CD4-positive, alpha-beta T cell treated with Interleukin-12 subunit alpha and Interleukin-12 subunit beta, for 1 hour (primary cell): ENCODE data around the gene TMEM258.

Experiments used
- DNase-seq: peaks from one replicate; pipeline ENCODE4 v3.0.0-alpha.2; 2020

Gene TMEM258

DNA sequence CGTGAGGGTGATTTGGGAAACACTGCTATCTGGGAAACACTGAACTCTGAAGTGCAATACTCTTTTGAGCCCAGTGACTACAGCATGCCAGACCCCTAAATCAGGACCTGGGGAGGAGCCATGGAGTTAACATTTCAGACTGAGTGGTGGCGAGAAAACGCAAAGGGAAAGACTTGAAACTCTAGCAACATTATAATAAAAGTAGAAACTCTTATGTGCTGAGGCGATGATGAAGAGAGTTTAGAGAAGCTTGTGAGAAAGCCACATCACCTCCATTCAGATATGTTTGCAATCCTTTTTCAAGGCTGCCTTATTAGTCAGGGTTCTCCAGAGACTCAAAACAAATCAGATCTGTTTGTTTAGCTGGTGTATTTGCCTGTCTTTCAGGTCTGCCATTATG lies 2.2 kb upstream of the TMEM258 start:
- DNase-seq, result no peak

DNA sequence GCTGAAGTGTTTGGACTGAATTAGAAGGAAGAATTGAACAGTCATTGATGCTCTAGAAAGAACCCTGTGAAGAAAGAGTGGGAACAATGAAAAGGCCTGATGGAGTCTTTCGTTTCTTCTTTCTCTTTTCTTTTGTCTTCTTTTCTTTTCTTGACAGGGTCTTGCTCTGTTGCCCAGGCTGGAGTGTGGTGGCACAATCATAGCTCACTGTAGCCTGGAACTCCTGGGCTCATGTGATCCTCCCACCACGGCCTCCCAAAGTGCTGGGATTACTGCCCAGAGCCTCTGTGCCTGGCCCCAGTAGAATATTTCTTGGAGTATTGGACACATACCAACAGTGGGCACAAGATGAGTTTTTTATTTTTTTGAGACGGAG lies 1.4 kb upstream of the TMEM258 start:
- no peak for DNase-seq

DNA sequence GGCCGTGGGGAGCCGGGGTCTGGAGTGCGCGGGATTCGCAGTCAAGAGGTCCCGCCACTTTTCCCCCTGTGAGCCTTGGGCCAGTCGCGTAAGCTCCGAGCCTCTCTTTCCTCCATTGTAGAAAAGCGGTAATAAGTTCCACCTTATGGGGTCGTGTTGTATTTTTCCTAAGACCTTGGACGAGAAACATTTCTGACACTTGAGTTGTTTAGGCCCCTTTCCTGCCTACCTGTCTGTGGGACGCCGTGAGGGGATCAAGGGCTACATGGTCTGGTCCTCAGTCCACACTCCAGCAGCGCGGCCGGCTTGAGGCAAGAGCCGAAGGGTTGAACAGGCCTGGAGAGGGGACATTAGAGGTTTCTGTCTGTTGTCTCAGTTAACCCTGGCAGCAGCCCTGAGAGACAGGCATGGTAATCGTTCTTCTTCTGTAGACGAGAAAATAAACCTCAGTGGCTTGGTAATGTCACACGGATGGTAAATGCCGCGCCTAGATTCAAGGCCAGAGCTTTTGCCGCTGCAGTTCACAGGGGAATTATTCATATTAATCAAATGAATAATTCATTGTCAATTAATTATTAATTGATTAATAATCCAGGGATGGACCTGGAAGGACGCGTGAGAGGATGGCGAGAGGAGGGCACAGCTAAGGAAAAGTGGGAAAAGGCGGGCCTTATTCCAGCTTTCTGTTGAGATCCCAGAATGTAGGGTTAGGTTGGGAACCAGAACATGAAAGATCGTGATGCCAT lies 857 bp upstream of the TMEM258 start:
- DNase-seq, result no peak

DNA sequence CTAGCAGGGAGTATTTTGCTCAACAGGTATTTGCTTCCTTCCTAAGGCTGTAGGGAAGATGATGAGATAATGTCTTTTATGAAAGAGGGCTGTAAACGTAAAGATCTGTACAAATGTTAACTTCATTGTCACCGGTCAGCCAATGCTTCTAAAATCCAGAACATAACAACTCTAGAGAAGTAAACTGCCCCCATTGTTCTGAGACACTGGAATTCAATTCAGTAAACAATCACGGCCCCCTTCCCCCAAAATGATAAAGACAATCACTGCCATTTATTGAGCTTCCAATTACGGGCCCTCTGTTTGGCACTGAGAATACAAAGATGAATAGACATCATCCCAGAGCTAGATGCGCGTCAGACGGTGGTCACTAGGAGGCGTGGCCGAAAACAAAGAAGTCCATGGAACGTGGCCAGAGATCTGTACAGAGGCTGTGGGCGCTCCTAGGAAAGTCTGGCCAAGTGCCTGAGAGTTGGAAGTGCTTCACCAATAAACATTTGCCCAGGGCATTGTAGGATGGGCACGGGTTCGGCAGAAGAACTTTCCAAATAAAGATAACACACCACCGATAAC lies 576 bp downstream of the TMEM258 start:
- DNase-seq, result peak; percentile 53

DNA sequence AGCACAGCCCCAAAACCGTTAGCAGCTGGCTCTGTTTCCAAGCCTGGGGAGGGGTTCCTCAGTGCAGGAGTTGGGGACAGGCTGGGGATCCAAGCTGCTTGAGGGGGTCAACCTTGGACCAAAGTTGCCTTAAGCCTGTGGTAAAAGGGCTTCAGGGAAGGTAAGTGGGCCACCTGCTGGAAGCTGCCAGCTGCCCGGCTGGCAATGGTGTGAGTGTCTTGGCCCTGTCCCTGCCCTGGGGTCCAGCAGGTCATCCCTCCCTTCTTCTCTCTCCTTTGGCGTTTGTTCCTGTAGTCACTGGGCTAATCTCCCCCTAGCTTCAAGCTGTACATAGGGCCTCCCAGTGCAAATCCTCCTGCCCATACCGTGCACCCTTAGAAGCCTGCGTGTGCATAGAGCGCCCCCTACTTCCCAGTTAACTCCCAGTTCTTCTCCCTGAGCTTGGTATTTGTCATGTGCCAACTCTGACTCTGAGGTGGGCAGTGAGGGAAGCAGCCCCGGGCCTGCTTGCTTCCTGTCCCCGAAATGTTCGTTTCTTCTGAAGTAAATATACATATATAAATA lies 4.4 kb downstream of the TMEM258 start:
- DNase-seq, result peak; percentile 21

DNA sequence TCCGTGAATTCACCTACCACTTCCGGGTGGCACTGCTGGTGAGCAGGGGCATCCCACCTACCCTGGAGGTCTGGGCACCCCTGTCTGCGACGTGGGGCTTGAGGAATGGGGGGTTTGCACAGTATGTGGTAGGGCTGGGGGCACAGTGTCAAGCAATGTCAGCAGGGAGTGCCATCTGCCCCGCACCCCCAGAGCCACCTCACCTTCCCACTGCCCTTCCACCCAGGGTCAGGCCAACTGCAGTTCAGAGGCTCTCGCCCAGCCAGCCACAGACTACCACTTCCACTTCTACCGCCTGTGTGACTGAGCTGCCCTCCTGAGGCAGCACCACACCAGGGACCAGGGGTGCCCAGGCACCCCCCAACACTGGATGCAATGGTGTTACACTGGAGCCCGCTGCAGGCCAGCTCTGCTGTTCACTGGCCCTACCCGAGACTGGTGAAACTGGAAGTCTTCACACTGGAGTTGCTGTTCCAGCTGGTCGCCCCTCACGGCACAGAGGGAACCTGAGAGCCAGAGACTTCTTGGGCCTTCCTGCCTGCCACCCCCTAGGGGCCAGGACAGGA lies 6.5 kb downstream of the TMEM258 start:
- no peak for DNase-seq

DNA sequence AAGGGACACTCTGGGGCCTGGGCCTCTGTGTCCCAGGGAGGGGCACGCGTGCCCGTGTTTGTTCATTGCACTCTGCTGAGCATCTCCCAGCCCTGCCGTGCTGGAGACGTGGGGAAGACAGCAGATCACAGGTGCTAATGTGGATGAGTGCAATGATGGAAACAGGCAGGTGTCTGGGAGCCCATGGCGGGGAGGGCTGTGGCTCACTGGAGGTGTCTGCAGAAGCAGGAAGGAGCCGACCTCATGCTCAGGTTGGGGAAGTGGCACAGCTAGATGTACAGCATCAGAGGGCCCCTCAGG lies 7.9 kb downstream of the TMEM258 start:
- DNase-seq, result no peak

DNA sequence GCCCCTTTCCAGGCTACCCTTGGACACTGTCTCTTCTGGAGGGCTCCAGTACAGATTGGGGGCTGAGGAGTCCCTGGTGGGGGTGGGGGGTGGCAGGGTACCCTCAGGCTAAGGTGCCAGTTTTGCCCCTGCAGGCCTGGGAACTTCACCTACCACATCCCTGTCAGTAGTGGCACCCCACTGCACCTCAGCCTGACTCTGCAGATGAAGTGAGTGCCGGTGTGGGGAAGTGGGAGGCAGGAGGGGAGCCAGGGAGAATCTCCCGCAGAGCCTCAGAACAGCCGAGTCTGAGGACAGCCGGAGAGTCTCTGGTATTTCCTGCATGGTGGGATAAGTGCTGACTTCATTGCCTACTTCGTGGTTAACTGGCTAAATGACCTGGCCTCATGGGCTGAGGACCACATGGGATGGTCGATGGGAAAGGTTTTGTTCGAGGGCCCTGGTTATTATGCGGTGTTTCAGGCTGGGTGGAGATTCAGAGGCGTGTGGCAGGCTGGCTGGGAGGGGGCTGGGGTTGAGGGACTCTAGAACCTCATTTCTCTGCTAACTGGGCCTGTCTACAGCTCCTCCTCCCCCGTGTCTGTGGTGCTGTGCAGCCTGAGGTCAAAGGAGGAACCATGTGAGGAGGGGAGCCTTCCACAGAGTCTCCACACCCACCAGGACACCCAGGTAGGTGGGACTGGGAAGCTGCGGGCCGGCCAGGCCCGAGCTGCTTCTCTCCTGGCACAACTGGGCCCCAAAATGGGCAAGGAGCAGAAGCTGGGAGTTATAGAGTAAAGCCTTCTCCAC lies 8.5 kb downstream of the TMEM258 start:
- no peak for DNase-seq

DNA sequence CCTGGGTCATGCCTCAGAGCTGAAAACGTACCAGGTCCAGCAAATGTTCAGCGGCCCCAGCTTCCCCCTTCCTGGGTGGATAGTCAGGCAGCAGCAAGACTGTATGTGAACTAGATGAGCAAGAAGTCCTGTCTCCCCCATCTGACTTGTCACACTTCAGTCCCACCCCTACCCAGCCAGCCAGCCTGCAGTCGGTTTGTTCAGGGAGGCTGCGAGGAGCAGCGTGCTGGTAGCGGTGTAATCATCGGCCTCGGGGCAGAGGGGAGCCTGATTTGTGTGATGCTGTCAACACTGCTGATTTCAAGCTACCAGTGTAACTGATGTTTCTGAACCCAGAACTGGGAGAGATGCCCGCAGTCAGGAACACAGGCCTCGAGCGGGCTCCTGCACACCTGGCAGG lies 9.6 kb downstream of the TMEM258 start:
- no peak for DNase-seq

DNA sequence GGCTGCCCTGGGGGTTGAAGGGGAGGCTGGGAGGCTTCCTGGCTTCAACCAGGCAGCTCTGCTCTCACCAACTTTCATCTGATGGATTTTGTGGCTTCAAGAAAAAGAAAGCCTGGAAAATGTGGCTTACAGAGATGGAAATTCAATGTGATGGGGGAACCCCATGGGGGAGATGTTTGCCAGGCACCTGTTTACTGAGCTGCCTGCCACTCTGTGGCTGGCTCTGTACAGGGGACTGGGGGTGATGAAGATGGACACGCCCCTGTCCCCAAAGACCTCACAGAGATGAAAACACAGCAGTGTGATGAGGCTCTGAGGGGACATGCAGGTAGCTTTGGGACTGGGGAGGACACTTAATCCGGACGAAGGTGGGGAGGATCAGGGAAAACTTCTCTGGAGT lies 10.1 kb downstream of the TMEM258 start:
- no peak for DNase-seq

DNA sequence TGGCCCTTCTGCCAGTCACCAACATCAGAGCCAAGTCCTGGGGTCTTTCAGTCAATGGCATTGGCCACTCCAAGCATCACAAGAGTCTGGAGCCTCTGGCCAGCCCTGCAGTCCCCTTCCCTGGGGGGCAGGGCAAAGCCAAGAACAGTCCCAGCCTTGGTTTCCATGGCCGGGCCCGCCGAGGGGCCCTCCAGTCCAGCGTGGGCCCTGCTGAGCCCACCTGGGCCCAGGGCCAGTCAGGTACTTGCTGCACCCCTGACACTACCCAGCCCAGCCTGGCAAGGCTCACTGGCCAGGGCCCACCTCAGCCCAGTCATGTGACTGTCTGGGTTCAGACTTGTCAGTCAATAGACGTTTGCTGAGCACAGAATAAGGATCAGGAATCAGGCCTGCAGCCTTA lies 10.8 kb downstream of the TMEM258 start:
- no peak for DNase-seq

DNA sequence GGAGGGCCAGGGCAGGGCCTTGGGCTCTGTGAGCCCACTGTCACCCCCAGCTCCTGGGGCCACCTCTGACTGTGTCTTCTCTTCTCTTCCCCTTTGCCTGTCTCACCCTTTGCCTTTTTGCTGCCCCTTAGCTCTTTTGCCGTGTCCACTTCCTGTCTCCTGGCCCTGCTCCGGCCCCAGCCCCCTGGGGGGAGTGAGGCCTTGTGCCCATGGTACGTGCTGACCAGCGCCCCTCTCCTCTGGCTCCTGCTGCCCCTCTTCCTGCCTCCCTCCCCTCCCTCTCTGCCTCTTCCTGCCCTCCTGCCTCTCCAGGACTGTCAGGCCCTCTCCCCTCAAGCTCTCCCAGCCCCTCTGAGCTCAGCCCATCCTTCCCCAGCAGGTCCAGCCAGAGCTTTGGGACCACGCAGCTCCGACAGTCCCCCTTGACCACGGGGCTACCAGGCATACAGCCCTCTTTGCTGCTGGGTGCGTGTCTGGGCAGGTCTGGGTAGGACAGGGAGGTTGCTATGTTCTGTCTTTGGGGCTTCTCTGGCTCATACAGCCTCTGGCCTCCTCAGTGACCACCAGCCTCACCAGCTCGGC lies 11.7 kb downstream of the TMEM258 start:
- no peak for DNase-seq

DNA sequence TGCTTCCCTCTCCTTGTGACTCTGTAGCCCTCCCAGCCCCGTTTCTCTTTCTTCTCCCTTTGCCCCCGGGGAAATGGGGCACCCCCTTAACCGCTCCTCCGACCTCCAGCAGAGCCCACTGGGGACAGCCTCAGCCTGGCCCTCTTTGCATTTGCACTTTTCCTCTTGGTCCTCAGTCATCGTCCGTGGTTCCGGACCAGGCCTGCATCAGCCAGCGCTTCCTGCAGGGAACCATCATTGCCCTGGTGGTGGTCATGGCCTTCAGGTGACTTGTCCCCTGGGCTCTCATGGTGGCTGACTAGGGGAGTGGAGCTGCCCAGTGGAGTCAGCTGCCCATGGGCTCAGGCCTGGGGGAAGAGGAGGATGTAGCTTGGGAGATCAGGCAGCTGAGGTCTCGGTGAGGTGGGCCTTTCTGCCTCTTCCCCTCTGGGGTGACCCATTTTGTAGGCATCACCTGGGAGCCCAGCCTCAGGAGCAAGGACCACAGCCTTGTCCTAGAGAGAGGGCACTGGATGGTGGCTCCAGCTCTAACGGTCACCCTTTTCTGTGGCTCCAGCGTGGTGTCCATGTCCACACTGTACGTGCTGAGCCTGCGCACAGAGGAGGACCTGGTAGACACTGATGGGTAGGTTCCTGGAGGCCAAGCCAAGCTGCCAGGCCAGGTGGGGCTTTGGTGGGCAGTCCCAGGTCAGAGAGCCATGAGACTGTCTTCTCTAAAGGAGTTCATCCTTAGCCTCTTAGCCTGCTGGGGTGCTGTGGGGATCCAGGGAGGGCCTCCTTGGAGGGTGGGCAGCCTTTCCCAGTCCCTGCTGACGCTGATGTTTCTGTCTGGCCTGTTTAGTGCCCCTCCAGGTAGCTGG lies 12.5 kb downstream of the TMEM258 start:
- no peak for DNase-seq

DNA sequence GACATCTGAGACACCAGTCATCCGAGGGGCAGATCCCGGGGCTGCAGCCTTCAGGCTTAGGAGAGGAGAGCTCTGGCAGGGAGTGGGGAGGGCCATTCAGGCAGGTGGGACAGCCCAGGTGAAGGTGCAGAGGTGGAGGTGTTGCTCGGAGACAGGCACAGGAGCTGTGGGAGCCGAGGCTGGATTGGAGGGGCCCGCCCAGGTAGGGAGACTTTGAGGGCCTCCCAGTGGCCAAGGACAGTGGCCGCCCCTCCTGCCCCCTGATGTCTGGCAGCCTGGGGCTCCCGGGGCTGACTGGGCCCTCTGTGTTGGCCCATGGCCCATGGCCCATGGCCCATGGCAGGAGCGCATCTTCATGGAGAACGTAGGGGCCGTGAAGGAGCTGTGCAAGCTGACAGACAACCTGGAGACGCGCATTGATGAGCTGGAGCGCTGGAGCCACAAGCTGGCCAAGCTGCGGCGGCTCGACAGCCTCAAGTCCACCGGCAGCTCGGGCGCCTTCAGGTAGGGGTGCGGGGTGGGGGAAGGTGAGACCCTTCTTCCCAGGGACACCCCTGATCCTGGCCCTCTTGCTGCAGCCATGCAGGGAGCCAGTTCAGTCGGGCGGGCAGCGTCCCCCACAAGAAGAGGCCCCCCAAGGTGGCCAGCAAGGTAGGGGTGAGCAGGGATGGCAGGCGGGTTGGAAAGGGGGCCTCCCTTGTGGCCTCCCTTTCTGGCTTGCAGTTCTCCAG lies 13.3 kb downstream of the TMEM258 start:
- no peak for DNase-seq

DNA sequence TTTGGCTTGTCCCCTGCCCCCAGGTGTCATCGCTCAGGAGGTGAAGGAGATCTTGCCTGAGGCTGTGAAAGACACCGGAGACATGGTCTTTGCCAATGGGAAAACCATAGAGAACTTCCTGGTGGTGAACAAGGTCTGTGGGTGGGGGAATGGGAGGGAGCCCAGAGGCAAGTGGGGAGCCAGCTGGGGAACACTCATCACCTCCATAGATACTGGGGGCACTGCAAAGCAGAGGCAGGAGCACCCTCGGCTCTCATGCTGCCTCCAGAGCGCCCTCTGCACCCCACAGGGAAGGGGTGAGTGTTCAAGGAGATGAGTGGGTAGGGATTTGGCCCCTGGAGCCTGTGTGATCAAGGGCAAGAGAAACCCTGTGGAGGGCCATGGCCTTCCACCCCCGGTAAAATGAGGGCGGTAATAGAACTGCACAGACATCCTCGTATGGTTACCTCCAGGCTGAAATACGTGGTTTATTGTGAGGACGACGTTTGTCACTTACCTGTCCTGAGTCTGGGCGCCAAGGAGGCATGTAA lies 14.0 kb downstream of the TMEM258 start:
- no peak for DNase-seq

DNA sequence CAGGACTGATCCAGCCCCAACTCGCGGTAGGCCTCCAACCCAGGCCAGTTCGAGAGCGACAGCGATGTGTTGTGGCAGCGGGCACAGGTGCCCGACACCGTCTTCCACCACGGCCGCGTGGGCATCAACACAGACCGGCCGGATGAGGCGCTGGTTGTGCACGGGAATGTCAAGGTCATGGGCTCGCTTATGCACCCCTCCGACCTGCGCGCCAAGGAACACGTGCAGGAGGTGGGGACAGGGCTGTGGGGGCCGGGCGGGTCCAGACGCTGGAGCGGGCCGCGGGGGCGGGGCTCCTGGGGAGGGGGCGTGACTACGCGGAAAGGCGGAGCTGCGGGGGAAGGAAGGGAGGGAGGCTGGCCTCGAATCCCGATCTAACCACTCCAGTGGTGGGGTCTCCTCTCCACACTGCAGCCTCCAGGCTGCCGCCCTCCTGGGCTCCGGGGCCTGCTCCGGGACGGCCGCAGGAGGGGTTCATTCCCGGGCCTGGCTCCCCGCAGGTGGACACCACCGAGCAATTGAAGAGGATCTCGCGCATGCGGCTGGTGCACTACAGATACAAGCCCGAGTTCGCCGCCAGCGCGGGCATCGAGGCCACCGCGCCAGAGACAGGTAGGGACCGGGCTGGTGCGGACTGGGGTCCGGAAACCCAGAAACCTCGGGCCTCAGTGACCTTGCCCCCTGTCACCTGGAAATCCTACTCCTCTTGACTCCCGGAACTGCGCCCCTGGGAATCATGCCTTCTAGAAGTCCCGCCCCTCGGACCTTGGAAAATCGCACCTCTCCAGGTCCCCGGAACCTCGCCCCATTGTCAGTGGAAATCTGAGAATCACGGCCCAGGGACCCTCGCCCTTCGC lies 14.9 kb downstream of the TMEM258 start:
- peak; percentile 79 for DNase-seq

DNA sequence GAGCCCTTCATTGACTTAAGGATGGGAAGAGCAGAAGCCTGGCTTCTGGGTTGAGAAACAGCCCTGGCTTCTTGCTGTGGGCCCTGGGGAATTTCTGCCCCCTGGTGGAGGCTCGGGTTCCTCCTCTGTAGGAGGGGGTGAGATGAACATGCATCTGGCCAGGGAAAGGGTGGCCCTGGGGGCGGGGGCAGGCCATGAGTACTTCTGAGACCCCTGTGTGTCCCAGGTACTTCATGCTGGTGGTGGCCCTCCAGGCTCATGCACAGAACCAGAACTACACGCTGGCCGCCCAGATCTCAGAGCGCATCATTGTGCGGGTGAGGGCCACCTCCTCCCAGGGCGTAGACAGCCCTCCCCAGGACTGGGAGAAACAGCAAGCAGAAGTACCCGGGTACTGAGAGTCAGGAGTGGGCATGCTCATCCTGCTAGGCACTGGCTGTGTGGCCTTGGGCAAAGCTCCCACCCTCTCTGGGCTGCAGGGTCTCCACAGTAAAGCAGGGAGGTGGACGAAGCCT lies 15.8 kb downstream of the TMEM258 start:
- DNase-seq, result peak; percentile 58

DNA sequence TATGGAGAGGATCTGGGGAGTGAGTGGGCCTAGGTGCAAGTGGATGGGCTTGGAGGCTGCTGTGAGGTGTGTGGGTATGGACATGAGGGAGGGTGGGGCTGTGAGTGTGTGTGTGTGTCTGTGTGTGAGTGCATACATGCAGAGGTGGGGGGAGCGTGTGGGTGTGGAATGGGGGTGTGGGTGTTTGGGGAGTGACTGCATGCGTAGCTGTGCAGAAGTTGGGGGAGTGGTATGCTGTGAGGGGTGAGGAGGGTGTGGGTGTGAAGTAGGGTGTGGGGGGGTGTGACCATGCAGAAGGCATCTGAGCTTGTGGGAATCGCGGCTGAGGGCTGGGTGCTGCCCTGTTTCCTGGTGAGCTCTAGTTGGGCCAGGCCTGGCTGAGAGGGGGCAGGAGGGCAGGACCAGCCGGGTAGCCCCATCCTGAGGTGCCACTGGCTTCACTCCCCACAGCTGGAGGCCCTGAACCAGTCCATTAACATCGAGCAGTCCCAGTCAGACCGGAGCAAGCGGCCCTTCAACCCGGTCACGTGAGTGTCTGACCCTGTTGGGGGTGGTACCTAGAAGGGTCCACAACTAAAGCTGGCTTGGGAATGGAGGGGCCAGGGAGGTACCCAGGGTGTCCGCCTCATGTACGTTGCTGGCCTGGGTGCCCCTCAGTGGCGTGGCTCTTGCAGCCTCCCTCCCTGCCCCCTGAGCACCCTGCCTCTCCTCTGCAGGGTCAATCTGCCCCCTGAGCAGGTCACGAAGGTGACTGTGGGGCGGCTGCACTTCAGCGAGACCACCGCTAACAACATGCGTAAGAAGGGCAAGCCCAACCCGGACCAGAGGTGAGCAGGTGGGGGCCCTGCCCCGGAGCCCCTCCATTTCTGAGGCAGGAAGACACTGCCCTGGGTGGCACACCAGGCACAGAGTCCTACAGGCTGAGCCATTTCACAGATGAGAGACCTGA lies 16.5 kb downstream of the TMEM258 start:
- DNase-seq, result peak; percentile 35

DNA sequence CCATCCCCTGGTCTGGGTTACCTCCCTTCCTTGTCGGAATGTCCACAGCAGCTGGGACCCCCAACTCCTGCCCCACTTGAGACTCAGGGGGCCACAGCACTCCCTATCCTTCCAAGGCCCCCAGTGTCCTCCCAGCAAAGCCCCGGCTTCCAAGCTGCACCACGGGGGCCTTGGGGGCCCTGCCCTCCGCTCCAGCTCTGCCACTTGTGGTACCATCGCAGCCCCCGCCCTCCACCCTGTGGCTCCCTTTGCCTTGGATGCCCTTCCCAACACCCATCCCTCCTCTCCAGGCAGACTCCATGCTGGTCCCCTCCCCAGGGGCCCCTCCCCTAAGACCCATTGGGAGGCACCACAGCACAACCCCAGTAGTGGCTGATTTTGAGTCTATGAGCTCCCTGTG lies 17.3 kb downstream of the TMEM258 start:
- DNase-seq, result no peak
